Right atrium auricular region (tissue), 2 donors: ENCODE results near the gene SAFB2. TPM values are rescaled to one million over a fixed set of nuclear protein-coding genes. Genes with fewer than 3 reads are reported as not detected.

Experiments used
- DNase-seq: peaks from one replicate; pipeline ENCODE4 v3.0.0-alpha.2; 2019; ENCODE audit warnings: low spot score
- H3K27ac ChIP-seq, 2 donors: fragments of 200-600 bp; sonication (generic); 1 replicate in 1 of 2; 2 replicates in 1 of 2; pipeline ENCODE4 v1.5.1; 2016 to 2019
- H3K27me3 ChIP-seq, 2 donors: fragments of 200-600 bp; sonication (generic); one replicate each; pipeline versions ENCODE4 v1.5.1 to v1.6.0; 2017 to 2019
- H3K36me3 ChIP-seq: fragments of 200-600 bp; sonication (generic); one replicate; pipeline ENCODE4 v1.5.1; 2016
- H3K4me1 ChIP-seq, 2 donors: fragments of 200-600 bp; sonication (generic); one replicate each; pipeline versions ENCODE4 v1.5.1 to v1.6.0; 2017 to 2019
- H3K4me3 ChIP-seq, 2 donors: fragments of 200-600 bp; sonication (generic); 1 replicate in 1 of 2; 2 replicates in 1 of 2; pipeline ENCODE4 v1.5.1; 2017 to 2019; ENCODE audit warnings: mild to moderate bottlenecking in 1 of 2, moderate library complexity in 1 of 2
- H3K9me3 ChIP-seq, 2 donors: fragments of 200-600 bp; sonication (generic); one replicate each; pipeline ENCODE4 v1.5.1; 2019
- CTCF ChIP-seq, 2 donors: fragments of 200-600 bp; sonication (generic); IDR thresholded peaks; one replicate each; pipeline ENCODE4 v1.5.1; 2019; ENCODE audit warnings: antibody characterized with exemption in 2 of 2
- total RNA-seq, 2 donors: library from RNA; depleted of rRNA; stranded (reverse); fragments of >200 nt; gene quantifications; one replicate each; pipeline ENCODE4 v1.1.0, GENCODE V29; 2016

Gene SAFB2
- total RNA-seq, 2 donors from 2014 or later = 16.1 to 26.6 TPM

DNA sequence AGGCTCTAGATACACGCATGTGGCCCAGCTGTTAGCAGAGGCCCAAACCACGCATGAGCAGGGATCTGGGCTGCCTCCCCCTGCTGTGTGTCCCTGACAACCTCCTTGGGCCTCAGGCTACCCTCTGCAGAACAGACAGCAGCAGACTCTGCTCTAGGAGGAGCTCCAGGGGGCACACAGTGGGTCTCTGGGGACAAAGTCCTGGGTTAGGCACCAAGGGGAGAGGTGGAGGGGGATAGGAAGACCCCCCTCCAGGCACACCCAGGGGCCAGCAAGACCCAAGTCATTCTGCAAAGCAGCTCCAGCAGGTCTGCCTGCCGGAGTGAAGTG, 62.8 kb downstream of the SAFB2 start:
- no peaks in the 10 kb centered on the region for H3K27me3 ChIP-seq

GRCh38 chr19:5558101-5558621, 64.4 kb downstream of the SAFB2 start:
- no peaks in the 10 kb centered on the region for H3K27me3 ChIP-seq

More for the DNA sequence above, 62.8 kb downstream of the SAFB2 start:
- H3K36me3 ChIP-seq = no peaks in the 10 kb centered on the region
- H3K4me1 ChIP-seq = no peaks in the 10 kb centered on the region
- H3K4me3 ChIP-seq = no peak overlapping the region
- DNase-seq = no peak
- no peak overlapping the region for H3K27ac ChIP-seq
- TF ChIP-seq CTCF (IDR thresholded peaks at IDR 0.05) = no peak
- peaks cover 0 to 15% of the 10 kb centered on the region in 2 donors for H3K9me3 ChIP-seq

GRCh38 chr19:5557691-5558090, 64.9 kb downstream of the SAFB2 start:
- Histone ChIP-seq H3K4me3 (no peak overlapping the region), H3K9me3 (peaks cover 0 to 15% of the 10 kb centered on the region in 2 donors), H3K27ac (no peak overlapping the region), H3K36me3 (no peaks in the 10 kb centered on the region), H3K27me3 (no peaks in the 10 kb centered on the region), H3K4me1 (no peaks in the 10 kb centered on the region)
- no peak for DNase-seq
- no peak for TF ChIP-seq CTCF (IDR thresholded peaks at IDR 0.05)

More at GRCh38 chr19:5558101-5558621, 64.4 kb downstream of the SAFB2 start:
- no peak overlapping the region for H3K27ac ChIP-seq
- H3K4me3 ChIP-seq = no peak overlapping the region
- no peak for TF ChIP-seq CTCF (IDR thresholded peaks at IDR 0.05)
- DNase-seq = no peak
- H3K9me3 ChIP-seq = peaks cover 0 to 15% of the 10 kb centered on the region in 2 donors
- H3K36me3 ChIP-seq = no peaks in the 10 kb centered on the region
- H3K4me1 ChIP-seq = no peaks in the 10 kb centered on the region

DNA sequence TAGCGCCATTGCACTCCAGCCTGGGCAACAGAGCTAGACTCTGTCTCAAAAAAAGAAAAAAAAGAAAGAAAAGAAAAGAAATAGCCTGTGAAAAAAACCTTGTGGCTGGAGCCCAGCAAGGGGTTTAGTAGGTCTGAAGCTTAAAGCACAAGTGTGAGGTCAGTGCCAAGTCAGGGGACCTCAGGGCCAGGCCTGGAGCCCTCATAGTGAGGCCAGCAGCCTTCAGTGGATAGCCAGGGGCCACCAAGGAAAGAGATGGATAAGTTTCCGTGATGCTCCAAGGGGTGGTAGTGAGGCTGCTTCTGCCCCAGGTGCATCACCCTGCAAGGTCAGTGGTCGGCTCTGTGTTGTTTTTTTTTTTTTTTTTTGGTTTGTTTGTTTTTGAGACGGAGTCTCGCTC, 67.7 kb downstream of the SAFB2 start:
- H3K36me3 ChIP-seq = no peaks in the 10 kb centered on the region
- no peaks in the 10 kb centered on the region for H3K27me3 ChIP-seq
- TF ChIP-seq CTCF (IDR thresholded peaks at IDR 0.05) = no peak
- H3K4me3 ChIP-seq = no peak overlapping the region
- H3K9me3 ChIP-seq = no peaks in the 10 kb centered on the region
- no peaks in the 10 kb centered on the region for H3K4me1 ChIP-seq
- H3K27ac ChIP-seq = no peak overlapping the region
- DNase-seq = no peak

DNA sequence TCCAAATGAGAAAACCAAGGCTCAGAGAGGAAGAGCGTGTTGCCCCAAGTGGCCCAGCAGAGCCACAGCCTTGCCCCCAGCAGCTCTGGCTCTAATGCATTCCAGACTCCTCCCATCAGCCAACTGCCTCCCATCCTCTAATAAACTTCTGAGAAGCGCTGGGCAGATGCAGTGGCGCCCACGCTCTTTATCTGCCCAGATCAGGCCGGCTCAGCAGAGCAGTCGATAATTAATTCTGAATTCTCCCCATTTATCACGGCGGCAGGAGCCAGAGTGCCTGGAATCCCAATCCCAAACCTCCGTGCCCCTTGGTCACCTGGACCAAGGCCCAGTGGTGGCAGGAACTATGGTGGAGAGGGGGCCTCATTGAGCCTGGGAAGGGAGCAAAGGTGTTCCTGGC, 68.7 kb downstream of the SAFB2 start:
- no peak for DNase-seq
- TF ChIP-seq CTCF (IDR thresholded peaks at IDR 0.05) = no peak
- Histone ChIP-seq H3K4me3 (no peak overlapping the region), H3K36me3 (no peaks in the 10 kb centered on the region), H3K27me3 (no peaks in the 10 kb centered on the region), H3K9me3 (no peaks in the 10 kb centered on the region), H3K4me1 (no peaks in the 10 kb centered on the region), H3K27ac (no peak overlapping the region)

DNA sequence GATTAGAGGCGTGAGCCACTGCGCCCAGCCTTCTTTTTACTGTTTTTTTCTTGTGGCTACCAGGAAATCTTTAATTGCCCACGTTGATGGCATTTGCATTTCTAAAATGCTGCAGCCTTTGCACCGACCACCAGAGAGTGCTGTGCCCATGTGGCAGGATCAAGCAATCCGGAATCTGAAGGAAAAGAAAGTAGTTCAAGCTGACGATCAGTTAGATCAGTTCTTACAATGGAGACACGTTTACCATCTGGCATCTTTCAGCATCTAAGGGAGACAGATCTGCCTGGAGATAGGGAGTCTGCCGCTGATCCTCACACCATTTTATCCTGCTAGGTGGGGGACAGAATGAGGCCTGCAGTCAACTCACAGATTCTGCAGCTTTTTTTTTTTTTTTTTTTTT, 74.7 kb downstream of the SAFB2 start:
- no peak overlapping the region for H3K27ac ChIP-seq

More for the DNA sequence above, 74.7 kb downstream of the SAFB2 start:
- DNase-seq = no peak
- TF ChIP-seq CTCF (IDR thresholded peaks at IDR 0.05) = peak in 1 of 2 donors; percentile 32
- Histone ChIP-seq H3K27me3 (no peaks in the 10 kb centered on the region), H3K9me3 (no peaks in the 10 kb centered on the region), H3K36me3 (no peaks in the 10 kb centered on the region), H3K4me3 (no peak overlapping the region), H3K4me1 (no peaks in the 10 kb centered on the region)
